Liver (tissue), 9 donors: ENCODE measurements around the gene C2. TPM values are rescaled to one million over a fixed set of nuclear protein-coding genes. Genes with fewer than 3 reads are reported as not detected.

Experiments used
- DNase-seq: peaks from one replicate; pipeline ENCODE4 v3.0.0-alpha.2; 2017; ENCODE audit warnings: low spot score
- H3K27ac ChIP-seq, 2 donors: one replicate each; pipeline ENCODE4 v1.7.0; 2013; ENCODE audit warnings: inconsistent platforms in 2 of 2, low read length in 2 of 2, control low read depth in 1 of 2, low read depth in 1 of 2, mild to moderate bottlenecking in 1 of 2
- H3K27me3 ChIP-seq, 4 donors: one replicate each; pipeline versions ENCODE4 v1.6.1 to v1.7.0; 2013; ENCODE audit warnings: low read length in 3 of 4, inconsistent platforms in 1 of 4, mild to moderate bottlenecking in 1 of 4, moderate library complexity in 1 of 4; ENCODE audit not compliant: control insufficient read depth in 4 of 4, insufficient read depth in 4 of 4
- H3K36me3 ChIP-seq, 4 donors: one replicate each; pipeline versions ENCODE4 v1.6.1 to v1.7.0; 2013; ENCODE audit warnings: low read length in 3 of 4, mild to moderate bottlenecking in 3 of 4, low read depth in 1 of 4, moderate library complexity in 1 of 4; ENCODE audit not compliant: control insufficient read depth in 4 of 4, insufficient read depth in 3 of 4
- H3K4me1 ChIP-seq, 4 donors: one replicate each; pipeline versions ENCODE4 v1.6.1 to v1.7.0; 2013; ENCODE audit warnings: low read length in 3 of 4, mild to moderate bottlenecking in 3 of 4, moderate library complexity in 1 of 4; ENCODE audit not compliant: control insufficient read depth in 4 of 4, insufficient read depth in 4 of 4
- H3K4me3 ChIP-seq, 3 donors: one replicate each; pipeline versions ENCODE4 v1.6.1 to v1.7.0; 2013; ENCODE audit warnings: low read length in 3 of 3, control low read depth in 1 of 3, low read depth in 1 of 3, mild to moderate bottlenecking in 1 of 3
- H3K9ac ChIP-seq, 2 donors: one replicate each; pipeline ENCODE4 v1.7.0; 2013; ENCODE audit warnings: low read length in 2 of 2, mild to moderate bottlenecking in 2 of 2, moderate library complexity in 2 of 2, control low read depth in 1 of 2, low read depth in 1 of 2
- H3K9me3 ChIP-seq, 4 donors: one replicate each; pipeline versions ENCODE4 v1.6.1 to v1.7.0; 2013; ENCODE audit warnings: low read length in 3 of 4; ENCODE audit not compliant: control insufficient read depth in 4 of 4
- ATF3 ChIP-seq: IDR thresholded peaks from 2 replicates; pipeline ENCODE4 v1.6.1; 2016; ENCODE audit warnings: antibody characterized with exemption
- CTCF ChIP-seq: fragments of 150-350 bp; IDR thresholded peaks from 2 replicates; pipeline ENCODE4 v1.5.1; 2017; ENCODE audit warnings: improper control_type of control experiment, low read depth, low read length; ENCODE audit not compliant: missing input control
- EGR1 ChIP-seq, 2 donors: IDR thresholded peaks; 2 replicates each; pipeline ENCODE4 v1.6.1; 2016 to 2018; ENCODE audit warnings: antibody characterized with exemption in 2 of 2, low read depth in 2 of 2
- FOXA1 ChIP-seq: IDR thresholded peaks from 2 replicates; pipeline ENCODE4 v1.6.1; 2016; ENCODE audit warnings: antibody characterized with exemption
- FOXA2 ChIP-seq: IDR thresholded peaks from 2 replicates; pipeline ENCODE4 v1.6.1; 2016; ENCODE audit warnings: antibody characterized with exemption
- GABPA ChIP-seq, 2 donors: IDR thresholded peaks in 1 of 2; conservative IDR thresholded peaks in 1 of 2; 2 replicates each; pipeline ENCODE4 v1.6.1; 2016; ENCODE audit warnings: antibody characterized with exemption in 2 of 2, mild to moderate bottlenecking in 1 of 2, moderate library complexity in 1 of 2
- HNF4A ChIP-seq, 2 donors: conservative IDR thresholded peaks; 2 replicates each; pipeline ENCODE4 v1.6.1; 2016; ENCODE audit warnings: antibody characterized with exemption in 2 of 2, mild to moderate bottlenecking in 2 of 2
- HNF4G ChIP-seq: IDR thresholded peaks from 2 replicates; pipeline ENCODE4 v1.6.1; 2016; ENCODE audit warnings: antibody characterized with exemption
- JUND ChIP-seq, 2 donors: IDR thresholded peaks; 2 replicates each; pipeline ENCODE4 v1.6.1; 2016; ENCODE audit warnings: antibody characterized with exemption in 2 of 2
- MAX ChIP-seq: IDR thresholded peaks from 2 replicates; pipeline ENCODE4 v1.6.1; 2016; ENCODE audit warnings: antibody characterized with exemption
- NR2F2 ChIP-seq: IDR thresholded peaks from 2 replicates; pipeline ENCODE4 v1.6.1; 2016; ENCODE audit warnings: antibody characterized with exemption
- RAD21 ChIP-seq, 2 donors: IDR thresholded peaks; 2 replicates each; pipeline ENCODE4 v1.6.1; 2016; ENCODE audit warnings: antibody characterized with exemption in 2 of 2, mild to moderate bottlenecking in 2 of 2
- REST ChIP-seq: IDR thresholded peaks from 2 replicates; pipeline ENCODE4 v1.6.1; 2016; ENCODE audit warnings: antibody characterized with exemption, mild to moderate bottlenecking
- RXRA ChIP-seq, 2 donors: IDR thresholded peaks; 2 replicates each; pipeline ENCODE4 v1.6.1; 2017 to 2018; ENCODE audit warnings: antibody characterized with exemption in 2 of 2, mild to moderate bottlenecking in 1 of 2
- SP1 ChIP-seq: IDR thresholded peaks from 2 replicates; pipeline ENCODE4 v1.6.1; 2018; ENCODE audit warnings: antibody characterized with exemption, mild to moderate bottlenecking
- TAF1 ChIP-seq: conservative IDR thresholded peaks from 2 replicates; pipeline ENCODE4 v1.6.1; 2016; ENCODE audit warnings: antibody characterized with exemption, mild to moderate bottlenecking
- YY1 ChIP-seq: IDR thresholded peaks from 2 replicates; pipeline ENCODE4 v1.6.1; 2016; ENCODE audit warnings: antibody characterized with exemption, mild to moderate bottlenecking
- ZBTB33 ChIP-seq: IDR thresholded peaks from 2 replicates; pipeline ENCODE4 v1.6.1; 2016; ENCODE audit warnings: antibody characterized with exemption
- WGBS: extraction: QIAGEN DNeasy Blood & Tissue Kit; methylation state at CpG from one replicate; pipeline ENCODE4 v1.1.7; 2013; 5-methylcytosine and 5-hydroxymethylcytosine counted together
- polyA plus RNA-seq, 2 donors: library from polyadenylated mRNA; stranded (reverse) in 1 of 2; unstranded in 1 of 2; fragments of 200-250 nt in 1 of 2; fragments of >200 nt in 1 of 2; fragmentation: Nextera tagmentation in 1 of 2; extraction: Ambion mirVana in 1 of 2; gene quantifications; one replicate each; pipeline versions ENCODE4 v1.2.1 to v1.2.3, GENCODE V29; 2013 to 2015
- total RNA-seq, 2 donors: library from RNA; depleted of rRNA; stranded (reverse); fragments of >200 nt; gene quantifications; one replicate each; pipeline ENCODE4 v1.2.3, GENCODE V29; 2014
- donor health status: healthy.
- donor health status: healthy.
- donor health status: healthy.
- donor health status: healthy.
- donor health status: healthy.

The C2 gene
- total and polyA plus RNA-seq, 4 donors = 212 to 522 (median 397) TPM

GRCh38 chr6:31956796-31957195 is 29.3 kb downstream of the C2 start:
- WGBS = 95% methylated on average over 3 of the region's 3 CpGs
- Histone ChIP-seq H3K27me3 (no peaks in the 10 kb centered on the region), H3K36me3 (peaks cover 8 to 56% (median 30%) of the 10 kb centered on the region in 4 donors)

More at GRCh38 chr6:31956796-31957195, 29.3 kb downstream of the C2 start:
- TF ChIP-seq CTCF (no peak), GABPA (IDR thresholded peaks at IDR 0.05 in 1 of 2, conservative IDR thresholded peaks at IDR 0.05 in 1 of 2) (no peak), RAD21 (IDR thresholded peaks at IDR 0.05) (no peak), RXRA (IDR thresholded peaks at IDR 0.05) (no peak), FOXA2 (no peak), ZBTB33 (no peak), JUND (IDR thresholded peaks at IDR 0.05) (no peak), REST (no peak), EGR1 (IDR thresholded peaks at IDR 0.05; ENCODE audit: low read depth in 2 of 2) (no peak), NR2F2 (no peak), YY1 (no peak), TAF1 (no peak), ATF3 (no peak), HNF4A (conservative IDR thresholded peaks at IDR 0.05) (no peak), MAX (no peak), SP1 (no peak), FOXA1 (no peak), HNF4G (no peak)
- peaks cover 4 to 27% (median 22%) of the 10 kb centered on the region in 4 donors for H3K4me1 ChIP-seq
- no peak overlapping the region for H3K9ac ChIP-seq
- no peak overlapping the region for H3K27ac ChIP-seq
- H3K9me3 ChIP-seq = no peaks in the 10 kb centered on the region
- DNase-seq = no peak
- no peak overlapping the region for H3K4me3 ChIP-seq
